HG02970 (cell line): Measurements from ENCODE around the gene CYP1A2.
"Not testable (repeated sequence)": the region's sequence is repeated elsewhere in the genome, so short reads cannot be mapped to it uniquely, and the experiment has no call there.

Experiments
- ATAC-seq: cut with Tn5 transposase; IDR thresholded peaks from one replicate; pipeline ENCODE4 v1.9.1; 2021; ENCODE audit warnings: mild to moderate bottlenecking, moderate library complexity, moderate number of reproducible peaks; ENCODE audit not compliant: unreplicated experiment, low FRiP score

Gene CYP1A2

DNA sequence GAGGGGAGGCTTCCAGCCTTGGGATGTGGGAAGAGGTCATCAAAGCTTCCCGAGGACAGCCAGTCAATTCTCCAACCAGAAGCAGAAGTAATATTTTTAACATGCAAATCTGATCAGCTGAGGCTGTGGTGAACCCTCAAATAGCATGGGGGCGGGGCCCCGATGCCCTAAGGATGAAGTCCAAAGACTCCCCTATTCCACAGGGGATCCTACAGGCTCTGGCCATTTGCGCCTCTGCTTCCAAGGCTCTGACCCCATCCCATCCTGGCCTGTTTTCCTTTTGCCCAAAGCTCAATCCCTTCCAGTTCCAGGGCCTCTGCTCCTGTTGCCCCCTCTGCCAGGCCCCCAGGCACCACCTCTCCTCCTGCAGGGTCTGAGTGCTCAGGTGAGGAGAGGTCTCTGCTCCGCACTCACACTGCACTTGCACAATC is 26.5 kb downstream of the CYP1A2 start:
- ATAC-seq, result no peak

DNA sequence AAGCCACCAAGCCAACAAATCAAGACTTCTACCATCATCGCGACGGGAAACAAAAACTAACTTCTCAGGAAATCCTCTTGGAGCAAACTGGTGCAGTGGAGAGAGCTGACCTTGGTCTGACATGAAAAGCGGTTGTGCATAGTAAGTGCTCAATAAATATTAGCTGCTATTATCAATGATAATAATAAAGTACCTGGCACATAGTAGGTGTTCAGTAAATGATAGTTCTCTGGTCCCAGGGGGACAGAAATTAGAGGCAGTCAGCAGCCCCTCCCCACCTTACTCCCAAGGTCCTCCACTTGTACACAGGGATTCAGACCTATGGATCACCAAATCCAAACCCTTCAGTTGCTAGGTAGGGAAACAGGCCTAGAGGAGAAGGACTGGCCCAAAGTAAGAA is 27.2 kb downstream of the CYP1A2 start:
- no peak for ATAC-seq

DNA sequence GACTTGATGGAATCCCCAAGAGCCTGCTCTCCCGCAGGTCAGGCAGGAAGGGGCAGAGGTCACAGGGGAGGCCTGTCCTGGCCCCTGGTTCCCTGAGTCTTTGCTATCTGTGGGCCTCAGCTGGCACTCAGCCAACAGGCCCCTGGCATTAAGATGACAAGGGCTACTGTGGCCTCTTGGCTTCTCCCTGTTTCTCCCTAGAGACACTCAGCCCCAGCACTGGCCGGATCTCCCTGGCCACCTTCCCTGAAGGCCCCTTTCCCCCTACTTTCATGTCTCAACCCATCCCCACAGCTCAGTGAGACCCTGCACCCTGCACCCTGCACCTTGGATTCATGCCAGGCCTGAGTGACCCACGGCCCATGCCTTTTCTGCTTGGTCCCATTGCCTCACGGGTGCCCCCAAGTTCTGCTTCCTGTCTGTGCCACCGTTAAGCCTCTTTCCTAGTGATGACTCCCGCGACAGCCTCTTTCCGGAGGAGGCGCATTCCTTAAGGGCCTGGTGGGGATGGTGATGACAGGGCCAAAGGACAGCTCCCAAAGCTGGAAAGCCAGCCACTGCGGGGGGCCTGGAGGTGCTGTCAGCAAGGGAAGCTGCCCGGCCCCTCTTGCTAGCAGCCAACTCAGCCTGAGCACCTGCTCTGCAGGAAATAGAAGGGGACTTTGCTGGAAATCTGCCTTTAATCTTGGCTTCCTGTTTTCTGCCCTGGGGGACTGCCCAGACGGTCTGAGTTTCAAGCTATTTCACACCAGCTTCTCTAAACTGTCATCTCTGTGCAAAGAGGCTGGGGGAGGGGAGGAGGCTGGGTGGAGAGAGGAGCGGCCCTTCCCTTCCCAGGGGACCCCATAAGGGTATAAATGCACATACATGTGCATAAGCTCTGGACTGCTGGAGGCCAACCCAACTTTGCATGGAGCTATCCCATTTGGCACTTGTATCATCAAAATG is 28.4 kb downstream of the CYP1A2 start:
- ATAC-seq, result no peak

DNA sequence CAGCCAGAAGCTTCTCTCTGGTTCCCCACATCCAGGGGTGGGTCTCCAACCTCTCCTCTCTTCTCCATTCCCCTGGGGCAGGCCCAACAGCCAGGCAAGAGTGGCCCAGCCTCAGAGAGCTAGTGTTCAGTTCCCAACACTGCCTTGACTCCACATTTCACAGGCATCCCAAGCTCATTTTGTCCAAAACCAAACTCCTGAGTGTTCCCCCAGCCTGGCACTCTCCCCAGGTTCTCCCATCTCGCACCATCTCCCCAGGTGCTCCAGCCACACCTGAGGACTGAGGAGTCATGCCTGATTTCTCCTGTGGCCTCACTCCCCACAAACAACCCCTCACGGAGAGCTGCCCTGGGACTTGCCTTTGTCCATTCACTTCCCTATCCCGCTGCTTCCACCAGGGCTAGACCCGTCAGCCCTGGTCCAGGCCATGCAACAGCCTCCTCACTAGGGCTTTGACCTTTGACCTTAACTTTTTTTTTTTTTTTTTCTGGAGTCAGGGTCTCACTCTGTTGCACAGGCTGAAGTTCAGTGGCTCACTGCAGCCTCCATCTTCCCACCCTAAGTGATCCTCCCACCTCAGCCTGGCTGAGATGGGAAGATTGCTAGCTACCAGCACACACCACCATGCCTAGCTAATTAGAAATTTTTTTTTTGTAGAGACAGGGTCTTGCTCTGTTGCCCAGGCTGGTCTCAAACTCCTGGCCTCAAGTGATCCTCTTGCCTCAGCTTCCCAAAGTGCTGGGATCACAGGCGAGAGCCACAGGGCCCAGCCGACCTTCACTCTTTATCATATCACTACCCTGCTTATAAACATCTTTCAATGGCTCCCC is 29.3 kb downstream of the CYP1A2 start:
- no peak for ATAC-seq

DNA sequence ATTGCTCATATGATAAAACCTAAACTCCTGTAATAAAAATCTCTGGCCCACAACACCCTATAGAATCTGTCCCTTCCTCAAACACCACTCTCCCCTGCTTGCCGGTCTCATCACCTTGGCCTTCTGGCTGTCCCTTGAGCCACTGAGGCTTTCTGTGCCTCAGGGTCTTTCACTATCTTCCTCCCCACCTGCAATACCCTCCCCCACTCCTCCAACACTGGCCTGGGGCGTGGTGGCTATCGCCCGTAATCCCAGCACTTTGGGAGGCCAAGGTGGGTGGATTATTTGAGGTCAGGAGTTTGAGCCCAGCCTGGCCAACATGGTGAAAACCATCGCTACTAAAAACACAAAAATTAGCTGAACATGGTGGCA is 29.9 kb downstream of the CYP1A2 start:
- ATAC-seq, result no peak

DNA sequence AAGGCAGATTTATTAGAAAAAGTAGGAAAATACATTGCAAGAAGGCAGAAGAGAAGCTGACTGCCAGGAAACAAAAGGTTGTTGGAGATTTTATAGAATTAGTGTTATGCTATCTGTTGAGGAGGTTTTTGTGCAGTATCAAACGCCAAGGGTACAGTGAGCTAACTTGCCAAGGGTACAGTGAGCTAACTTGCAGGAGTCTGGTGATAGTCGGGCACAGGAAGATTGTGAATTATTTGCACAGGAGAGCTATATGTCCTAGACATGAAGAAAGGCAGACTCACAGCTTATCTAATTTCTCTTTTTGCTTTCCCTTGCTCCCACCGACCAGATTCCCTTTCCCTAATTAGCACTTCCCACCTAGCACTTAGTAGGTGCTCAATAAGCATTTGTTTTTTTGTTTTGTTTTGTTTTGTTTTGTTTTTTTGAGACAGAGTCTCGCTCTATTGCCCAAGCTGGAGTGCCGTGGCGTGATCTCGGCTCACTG is 30.6 kb downstream of the CYP1A2 start:
- no peak for ATAC-seq

DNA sequence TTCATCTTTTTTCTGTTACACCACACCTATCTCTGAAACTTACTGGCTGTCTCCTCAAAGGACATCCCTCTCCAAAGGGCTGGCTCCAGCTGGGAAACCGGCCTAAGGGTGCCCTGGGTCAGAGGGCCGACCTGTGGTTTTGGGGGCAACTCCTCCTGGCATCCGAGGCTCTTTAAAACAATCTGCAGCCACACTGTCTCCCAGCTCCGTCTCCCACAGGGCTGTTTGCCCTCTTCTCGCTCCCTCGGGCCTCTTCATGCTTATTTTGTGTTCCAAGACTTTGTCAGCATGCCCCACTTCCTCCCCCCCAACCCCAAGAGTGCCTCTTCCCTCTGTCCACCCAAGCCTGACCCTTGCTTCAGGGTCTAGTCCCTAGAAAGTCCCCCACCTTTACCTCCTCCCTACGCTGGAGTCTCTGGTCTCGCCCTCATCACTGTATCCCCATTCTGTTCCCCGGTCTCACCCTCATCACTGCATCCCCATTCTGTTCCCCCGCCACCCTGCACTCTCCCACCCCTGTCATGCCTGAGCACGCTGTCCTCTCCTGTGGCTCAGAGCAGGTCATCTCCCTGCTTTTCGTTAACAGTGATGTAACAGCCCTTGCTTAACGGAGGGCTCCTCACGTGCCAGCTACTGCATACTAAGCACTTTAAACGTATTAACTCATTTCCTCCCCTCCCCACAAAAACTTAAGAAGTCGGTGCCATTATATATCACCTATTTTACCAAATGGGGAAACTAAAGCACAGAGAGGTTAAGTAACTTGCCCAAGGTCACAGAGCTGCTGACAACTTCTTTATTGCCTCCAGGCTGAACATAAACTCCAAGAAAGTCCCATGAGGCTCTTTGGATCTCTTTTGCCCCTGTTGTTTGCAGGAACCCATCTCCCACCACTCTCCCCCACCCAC is 32.1 kb downstream of the CYP1A2 start:
- ATAC-seq, result no peak

DNA sequence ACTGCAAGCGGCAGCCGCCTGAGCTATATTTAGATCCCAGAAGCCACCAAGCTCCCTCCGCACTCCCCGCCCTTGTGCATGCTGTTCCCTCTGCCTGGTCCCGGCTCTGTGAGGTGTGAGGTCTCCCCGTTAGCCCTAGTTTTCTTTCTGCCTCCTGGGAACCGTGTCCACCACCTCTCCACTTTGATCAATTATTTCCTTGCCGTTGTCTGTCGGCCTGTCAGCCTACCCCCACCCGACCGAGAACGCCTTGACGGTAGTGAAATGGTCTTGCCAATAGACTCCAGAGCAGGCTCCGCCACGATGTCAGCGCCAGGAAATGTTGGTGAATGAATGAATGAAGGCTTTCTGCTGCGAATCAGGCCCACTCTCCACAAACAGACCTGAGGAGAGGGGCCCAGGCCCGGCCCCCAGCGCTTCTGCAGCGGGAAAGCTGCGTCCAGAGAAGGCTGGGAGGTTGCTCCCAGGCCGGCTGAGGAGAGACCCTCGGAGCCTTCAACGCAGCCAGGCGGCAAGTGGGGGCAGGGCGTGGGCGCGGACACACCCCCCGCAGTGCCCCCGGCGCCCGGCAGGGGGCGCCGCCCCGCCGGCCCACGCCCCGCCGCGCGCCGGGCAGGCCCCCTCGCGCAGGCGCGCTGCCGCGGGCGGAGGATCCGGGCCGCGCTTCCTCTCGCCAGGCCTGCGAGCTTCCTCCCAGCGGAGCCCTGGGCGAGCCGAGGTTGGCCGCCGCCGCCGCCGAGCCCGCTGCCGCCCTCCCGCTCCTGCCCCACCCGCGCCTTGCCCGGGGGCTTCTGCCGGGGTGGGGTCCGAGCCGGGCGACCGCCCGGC is 33.0 kb downstream of the CYP1A2 start, which contains the start of gene CSK:
CSK (plus strand) TSS at position 650 of the 828 bp plus-strand sequence. CDS start 16,218 bp downstream, outside the sequence.
- peak; percentile 46 for ATAC-seq

DNA sequence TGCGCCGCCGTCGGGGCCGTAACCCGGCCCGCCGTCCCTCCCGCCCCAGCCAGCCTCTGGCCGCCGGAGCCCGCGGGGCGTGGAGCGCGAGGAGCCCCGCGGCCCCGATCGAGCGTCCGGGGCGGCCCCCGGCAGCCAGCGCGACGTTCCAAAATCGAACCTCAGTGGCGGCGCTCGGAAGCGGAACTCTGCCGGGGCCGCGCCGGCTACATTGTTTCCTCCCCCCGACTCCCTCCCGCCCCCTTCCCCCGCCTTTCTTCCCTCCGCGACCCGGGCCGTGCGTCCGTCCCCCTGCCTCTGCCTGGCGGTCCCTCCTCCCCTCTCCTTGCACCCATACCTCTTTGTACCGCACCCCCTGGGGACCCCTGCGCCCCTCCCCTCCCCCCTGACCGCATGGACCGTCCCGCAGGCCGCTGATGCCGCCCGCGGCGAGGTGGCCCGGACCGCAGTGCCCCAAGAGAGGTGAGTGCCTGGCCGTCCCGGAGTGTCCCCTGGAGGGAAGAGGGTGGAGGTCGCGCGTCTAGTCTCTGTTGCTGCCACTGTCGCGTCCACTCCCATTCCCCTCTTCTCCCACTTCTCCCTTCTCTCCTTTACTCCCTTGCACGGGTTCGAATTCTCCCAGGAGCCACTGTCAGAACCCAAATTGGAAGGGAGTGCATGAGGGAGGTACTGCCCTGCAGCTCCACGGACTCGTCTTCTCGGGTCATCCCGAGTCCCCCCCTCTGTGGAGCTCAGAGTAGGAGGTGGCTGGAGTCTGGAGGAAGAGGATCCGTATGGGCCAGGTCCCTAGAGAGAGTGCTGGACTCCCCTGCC is 33.8 kb downstream of the CYP1A2 start:
- ATAC-seq, result peak; percentile 19

DNA sequence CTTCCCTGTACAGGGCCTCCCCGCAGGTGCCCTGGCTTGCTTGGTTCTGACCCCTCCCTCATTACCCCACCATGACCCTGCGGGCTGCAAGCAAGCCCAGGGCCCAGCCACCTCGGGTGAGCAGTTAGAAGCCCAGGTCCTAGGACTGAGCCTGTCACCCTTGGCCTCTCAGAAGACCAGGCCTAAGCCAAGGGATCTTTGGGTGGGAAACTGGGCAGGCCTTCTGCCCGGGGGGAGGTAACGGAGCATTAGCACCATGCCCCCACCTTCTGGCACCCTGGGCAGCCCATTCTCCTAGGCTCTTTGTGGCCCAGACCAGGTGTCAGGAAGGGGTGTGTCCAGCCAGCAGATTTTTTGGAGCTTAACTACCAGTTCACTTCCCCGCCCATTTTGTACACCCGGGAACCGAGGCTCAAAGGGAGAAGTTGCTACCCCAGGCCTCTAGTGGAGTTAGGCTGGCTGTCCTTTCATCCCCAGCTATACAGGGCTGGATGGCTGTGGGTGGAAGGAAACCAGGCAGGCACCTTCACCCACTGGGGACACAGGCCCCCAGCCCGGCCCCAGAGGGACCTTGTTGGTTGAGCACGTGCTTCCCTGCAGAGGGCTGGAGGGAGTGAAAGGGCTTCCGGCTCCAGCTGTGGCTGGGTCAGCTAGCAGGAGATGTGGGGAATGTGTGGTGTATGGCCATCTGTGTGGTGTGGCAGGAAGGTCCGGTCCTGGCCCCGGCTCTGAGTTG is 34.6 kb downstream of the CYP1A2 start:
- ATAC-seq, result no peak

DNA sequence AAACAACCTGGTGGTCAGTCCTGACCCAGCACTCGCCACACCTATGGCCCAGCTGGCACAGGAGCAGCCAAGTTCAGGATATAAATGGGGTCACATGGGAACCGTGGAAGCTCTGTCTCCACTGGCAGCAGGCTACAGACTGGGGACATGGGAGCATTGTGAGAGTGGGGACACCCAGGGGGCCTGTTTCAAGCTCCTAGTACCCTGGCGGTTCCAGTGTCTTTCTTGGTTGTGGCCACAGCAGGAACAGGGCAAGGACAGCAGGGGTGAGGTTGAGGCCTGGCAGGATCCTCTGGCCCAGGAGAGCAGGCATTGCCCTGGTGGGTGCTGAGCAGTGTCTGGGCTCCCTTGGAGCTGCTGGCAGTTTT is 35.1 kb downstream of the CYP1A2 start:
- ATAC-seq, result no peak

DNA sequence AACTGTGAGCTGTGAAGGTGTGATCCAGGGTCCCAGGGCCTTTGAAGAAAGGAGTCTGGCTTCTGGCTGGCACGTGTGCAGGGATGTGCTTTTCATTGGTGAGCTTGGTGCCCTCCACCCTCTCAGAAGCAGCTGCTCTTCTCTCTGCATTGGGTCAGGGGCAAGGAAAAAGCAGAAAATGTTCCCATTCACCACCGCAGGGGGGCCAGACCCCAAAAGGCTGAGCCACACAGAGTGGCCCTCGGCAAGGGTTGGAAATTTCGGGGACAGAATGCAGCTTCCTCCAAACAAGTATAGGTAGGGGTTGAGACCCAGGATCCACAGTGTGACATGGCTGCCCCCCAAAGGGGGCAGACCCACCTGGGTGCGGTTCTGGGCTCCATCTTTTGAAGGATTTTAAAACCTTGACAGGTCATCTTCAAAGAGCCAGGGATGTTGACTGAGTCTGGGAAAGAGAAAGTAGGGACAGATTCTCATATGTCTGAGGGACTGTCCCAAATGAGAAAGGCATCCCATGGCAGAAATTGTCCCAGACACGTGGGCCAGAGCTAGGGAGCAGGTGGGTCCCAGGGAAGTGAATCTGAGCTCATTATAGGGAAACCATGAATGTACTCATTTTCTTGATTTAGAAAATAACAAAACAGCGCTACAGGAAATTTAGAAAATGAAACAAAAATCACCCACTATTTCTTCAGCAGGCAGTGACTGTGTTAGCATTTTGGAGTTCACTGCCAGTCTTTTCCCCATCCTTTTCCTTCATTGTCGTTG is 36.0 kb downstream of the CYP1A2 start:
- ATAC-seq, result no peak

DNA sequence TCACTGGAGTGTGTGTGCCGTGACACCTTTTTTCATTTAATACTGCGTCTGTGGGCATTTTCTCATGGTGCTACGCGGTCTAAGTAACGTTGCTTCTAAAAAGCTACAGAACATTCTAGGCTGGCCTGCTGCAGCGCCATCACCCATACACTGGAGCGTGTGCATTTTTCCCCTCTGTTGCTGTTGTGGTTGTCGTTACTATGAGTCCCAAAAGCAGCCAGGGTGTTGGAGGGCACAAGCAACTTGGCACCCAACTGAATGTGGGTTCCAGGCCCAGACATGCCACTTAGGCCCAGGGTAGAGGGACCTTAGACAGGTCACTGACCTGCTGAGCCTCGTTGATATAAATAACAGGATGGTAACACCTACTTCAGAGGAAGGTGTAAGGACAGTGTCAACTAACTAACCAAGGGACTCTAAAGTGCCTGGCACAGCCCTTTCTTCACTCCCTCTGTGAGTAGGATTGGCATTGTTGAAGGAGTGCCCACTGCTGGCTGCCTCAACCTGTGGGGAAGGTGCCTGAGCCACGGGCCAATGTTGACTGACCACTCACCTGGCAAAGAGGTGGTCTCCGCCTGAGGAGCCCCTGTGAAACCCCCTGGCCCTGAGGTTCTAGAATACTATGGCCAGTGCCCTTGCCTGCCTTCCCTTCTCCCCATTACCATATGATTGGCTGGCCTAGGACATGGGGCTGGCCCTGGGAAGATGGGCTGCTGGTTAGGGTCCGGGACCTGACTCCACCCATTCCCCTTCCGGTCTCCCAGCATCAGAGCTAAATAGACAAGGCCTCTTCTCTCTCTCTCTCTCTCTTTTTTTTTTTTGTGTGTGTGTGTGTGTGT is 36.8 kb downstream of the CYP1A2 start:
- no peak for ATAC-seq

DNA sequence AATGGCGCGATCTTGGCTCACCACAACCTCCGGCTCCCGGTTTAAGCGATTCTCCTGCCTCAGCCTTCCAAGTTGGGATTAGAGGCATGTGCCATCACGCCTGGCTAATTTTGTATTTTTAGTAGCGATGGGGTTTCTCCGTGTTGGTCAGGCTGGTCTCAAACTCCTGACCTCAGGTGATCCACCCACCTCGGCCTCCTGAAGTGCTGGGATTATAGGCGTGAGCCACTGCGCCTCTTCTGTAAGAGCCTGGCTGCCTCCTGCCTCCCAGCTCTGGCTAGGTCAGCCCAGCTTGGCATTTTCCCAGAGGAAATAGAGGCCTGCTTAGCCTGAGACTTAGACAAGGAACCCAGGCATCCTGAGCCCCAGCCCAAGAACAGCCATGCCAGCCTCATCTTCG is 37.4 kb downstream of the CYP1A2 start:
- not testable (repeated sequence) for ATAC-seq

DNA sequence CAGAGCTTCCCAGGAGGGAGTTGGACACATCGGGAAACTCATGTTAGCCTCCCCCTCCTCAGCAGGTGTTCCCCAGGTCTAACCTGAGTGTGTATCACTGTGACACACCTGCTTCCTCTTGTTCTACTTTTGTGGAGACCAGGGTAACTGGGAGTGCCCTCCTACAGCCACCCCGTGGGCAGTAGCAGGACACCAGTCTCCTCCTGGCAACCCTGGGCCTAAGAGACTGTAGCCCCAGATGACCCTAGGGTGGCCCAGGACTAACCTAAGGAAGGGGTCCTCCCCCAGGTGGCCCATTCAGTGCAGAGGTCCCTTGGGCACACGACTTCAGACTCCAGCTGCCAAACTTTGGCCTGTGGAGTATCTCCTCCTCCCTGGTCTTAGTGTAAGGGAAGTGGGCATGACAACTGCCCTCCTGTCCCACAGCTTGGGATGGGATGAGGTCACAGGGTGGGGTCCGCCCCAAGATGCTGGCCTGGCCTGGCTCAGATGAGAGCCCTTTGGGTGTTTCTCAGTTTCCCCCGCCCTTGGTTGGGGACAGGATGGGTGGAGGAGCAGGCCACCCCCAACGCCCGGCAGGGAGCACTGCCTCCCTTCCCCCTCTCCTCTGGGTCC is 38.0 kb downstream of the CYP1A2 start:
- no peak for ATAC-seq
